OCI-LY7 (cell line): ENCODE results near the gene STAP2. TPM values are rescaled to one million over a fixed set of nuclear protein-coding genes. Genes with fewer than 3 reads are reported as not detected.
"Not testable (repeated sequence)": the region's sequence is repeated elsewhere in the genome, so short reads cannot be mapped to it uniquely, and the experiment has no call there.

Experiments used
- BruUV-seq: library from RNA; stranded (reverse); fragments of 400-500 nt; replicated peaks from 2 replicates; lab custom pipeline; 2021; lab: Mats Ljungman, UMichigan
- CTCF ChIA-PET: fragments of 300-600 bp; sonication (Branson Sonifier 250); formaldehyde crosslinking; loops from one replicate; lab custom pipeline; 2022; ENCODE audit warnings: antibody characterized with exemption; ENCODE audit not compliant: unreplicated experiment; lab: Charles Lee
- POLR2A ChIA-PET: fragments of 300-600 bp; sonication (Branson Sonifier 250); formaldehyde crosslinking; loops from one replicate; lab custom pipeline; 2022; ENCODE audit warnings: antibody characterized with exemption; lab: Charles Lee
- DNase-seq: peaks from one replicate; pipeline ENCODE4 v3.0.0-alpha.2; 2015; ENCODE audit warnings: low spot score
- H2AFZ ChIP-seq: fragments of 200-600 bp; sonication (generic), shearing (Covaris generic); 2 replicates; pipeline ENCODE4 v1.6.1; 2014; ENCODE audit warnings: mild to moderate bottlenecking, antibody characterized with exemption, low read length, moderate library complexity
- H3K27ac ChIP-seq: fragments of 200-600 bp; sonication (generic); 2 replicates; pipeline ENCODE4 v1.5.1; 2014; ENCODE audit warnings: mixed run types, low read depth, mild to moderate bottlenecking, moderate library complexity, low read length, inconsistent platforms; ENCODE audit not compliant: poor library complexity, severe bottlenecking
- H3K36me3 ChIP-seq: fragments of 200-600 bp; sonication (generic); 2 replicates; pipeline ENCODE4 v1.6.1; 2014; ENCODE audit warnings: mild to moderate bottlenecking, antibody characterized with exemption, low read length, moderate library complexity, mixed read lengths; ENCODE audit not compliant: insufficient read depth
- H3K4me1 ChIP-seq: fragments of 200-600 bp; sonication (generic); 2 replicates; pipeline ENCODE4 v1.5.1; 2014; ENCODE audit warnings: mild to moderate bottlenecking, low read length; ENCODE audit not compliant: insufficient read depth, poor library complexity, severe bottlenecking
- H3K4me2 ChIP-seq: fragments of 200-600 bp; sonication (generic); 2 replicates; pipeline ENCODE4 v1.6.1; 2014; ENCODE audit warnings: mild to moderate bottlenecking, low read length
- H3K4me3 ChIP-seq: fragments of 200-600 bp; sonication (generic); 2 replicates; pipeline ENCODE4 v1.5.1; 2014; ENCODE audit warnings: mild to moderate bottlenecking, low read depth, low read length; ENCODE audit not compliant: poor library complexity, severe bottlenecking
- H3K79me2 ChIP-seq: fragments of 200-600 bp; sonication (generic); 2 replicates; pipeline ENCODE4 v1.6.1; 2016; ENCODE audit warnings: low read depth, mild to moderate bottlenecking, low read length, moderate library complexity, mixed read lengths; ENCODE audit not compliant: insufficient read depth
- H3K9me2 ChIP-seq: fragments of 200-600 bp; sonication (generic); 2 replicates; pipeline ENCODE4 v1.6.1; 2016; ENCODE audit warnings: mild to moderate bottlenecking, low read length, mixed read lengths; ENCODE audit not compliant: insufficient read depth
- H3K9me3 ChIP-seq: fragments of 200-600 bp; sonication (generic); 2 replicates; pipeline ENCODE4 v1.6.1; 2014; ENCODE audit warnings: mild to moderate bottlenecking, mixed run types, low read length, mixed read lengths
- H4K20me1 ChIP-seq: fragments of 200-600 bp; sonication (generic); 2 replicates; pipeline ENCODE4 v1.6.1; 2014; ENCODE audit warnings: mild to moderate bottlenecking, antibody characterized with exemption, low read length, moderate library complexity, mixed read lengths; ENCODE audit not compliant: insufficient read depth
- EZH2phosphoT487 ChIP-seq: fragments of 200-600 bp; sonication (generic); IDR thresholded peaks from 2 replicates; pipeline ENCODE4 v1.6.1; 2018; ENCODE audit warnings: low read depth, borderline replicate concordance, mild to moderate bottlenecking, mixed run types, antibody characterized with exemption, low read length, moderate library complexity, mixed read lengths
- intact Hi-C: fragments of 100-400 bp; cut with micrococcal nuclease; formaldehyde crosslinking; loops from one replicate; pipeline ENCODE4 v1.10.0; 2022; ENCODE audit not compliant: unreplicated experiment
- total RNA-seq, 2 experiments: library from RNA; depleted of rRNA in 1 of 2; stranded (reverse); fragments of >200 nt in 1 of 2; shearing (Covaris generic) in 1 of 2; gene quantifications; 2 replicates each; pipeline ENCODE4 v1.2.3, GENCODE V29; 2014 to 2022
- TF ChIP-seq, protein P1 (sequence below): fragments of 200-600 bp; sonication (generic); conservative IDR thresholded peaks from 2 replicates; pipeline ENCODE4 v1.5.1; 2014; ENCODE audit warnings: mild to moderate bottlenecking, antibody characterized with exemption, low read length, moderate library complexity, mixed read lengths

Gene STAP2
- total RNA-seq, 2 experiments from 2014 or later: 1.2 to 1.3 TPM

DNA sequence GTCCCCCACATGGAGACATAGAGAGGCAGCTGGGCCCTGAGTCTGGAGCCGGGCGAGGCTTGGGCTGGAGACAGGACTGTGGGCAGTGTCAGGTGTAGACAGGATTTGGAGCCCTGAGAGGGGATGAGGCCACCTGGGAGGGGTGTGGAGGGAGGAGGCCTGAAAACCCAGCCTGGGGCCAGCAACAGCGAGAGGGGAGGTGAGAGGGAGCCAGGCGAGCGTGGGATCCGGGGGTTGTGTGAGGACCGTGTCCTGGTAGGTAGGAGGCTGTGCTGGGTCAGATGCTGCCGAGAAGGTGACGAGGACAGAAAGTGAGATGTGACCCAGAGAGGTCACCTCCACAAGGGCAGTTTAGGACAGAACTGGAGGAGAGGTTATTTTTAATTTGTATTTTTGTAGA, 12.1 kb upstream of the STAP2 start:
- H2AFZ ChIP-seq: no peak overlapping the region
- no peak overlapping the region for H3K4me2 ChIP-seq
- no peak overlapping the region for H3K27ac ChIP-seq
- BruUV-seq: no TSS peak
- CTCF ChIA-PET: no interaction called here
- no peaks in the 10 kb centered on the region for H3K4me1 ChIP-seq
- no peaks in the 10 kb centered on the region for H3K9me2 ChIP-seq
- no peaks in the 10 kb centered on the region for H4K20me1 ChIP-seq
- intact Hi-C loops: no loop called here
- TF ChIP-seq, protein P1, sequence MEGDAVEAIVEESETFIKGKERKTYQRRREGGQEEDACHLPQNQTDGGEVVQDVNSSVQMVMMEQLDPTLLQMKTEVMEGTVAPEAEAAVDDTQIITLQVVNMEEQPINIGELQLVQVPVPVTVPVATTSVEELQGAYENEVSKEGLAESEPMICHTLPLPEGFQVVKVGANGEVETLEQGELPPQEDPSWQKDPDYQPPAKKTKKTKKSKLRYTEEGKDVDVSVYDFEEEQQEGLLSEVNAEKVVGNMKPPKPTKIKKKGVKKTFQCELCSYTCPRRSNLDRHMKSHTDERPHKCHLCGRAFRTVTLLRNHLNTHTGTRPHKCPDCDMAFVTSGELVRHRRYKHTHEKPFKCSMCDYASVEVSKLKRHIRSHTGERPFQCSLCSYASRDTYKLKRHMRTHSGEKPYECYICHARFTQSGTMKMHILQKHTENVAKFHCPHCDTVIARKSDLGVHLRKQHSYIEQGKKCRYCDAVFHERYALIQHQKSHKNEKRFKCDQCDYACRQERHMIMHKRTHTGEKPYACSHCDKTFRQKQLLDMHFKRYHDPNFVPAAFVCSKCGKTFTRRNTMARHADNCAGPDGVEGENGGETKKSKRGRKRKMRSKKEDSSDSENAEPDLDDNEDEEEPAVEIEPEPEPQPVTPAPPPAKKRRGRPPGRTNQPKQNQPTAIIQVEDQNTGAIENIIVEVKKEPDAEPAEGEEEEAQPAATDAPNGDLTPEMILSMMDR: no peak
- TF ChIP-seq EZH2phosphoT487: no peak
- H3K4me3 ChIP-seq: no peak overlapping the region
- H3K9me3 ChIP-seq: no peaks in the 10 kb centered on the region
- H3K79me2 ChIP-seq: no peaks in the 10 kb centered on the region
- POLR2A ChIA-PET: no interaction called here
- DNase-seq: no peak
- peaks cover 13% of the 10 kb centered on the region; the same call in 1 of the 2 replicates for H3K36me3 ChIP-seq

DNA sequence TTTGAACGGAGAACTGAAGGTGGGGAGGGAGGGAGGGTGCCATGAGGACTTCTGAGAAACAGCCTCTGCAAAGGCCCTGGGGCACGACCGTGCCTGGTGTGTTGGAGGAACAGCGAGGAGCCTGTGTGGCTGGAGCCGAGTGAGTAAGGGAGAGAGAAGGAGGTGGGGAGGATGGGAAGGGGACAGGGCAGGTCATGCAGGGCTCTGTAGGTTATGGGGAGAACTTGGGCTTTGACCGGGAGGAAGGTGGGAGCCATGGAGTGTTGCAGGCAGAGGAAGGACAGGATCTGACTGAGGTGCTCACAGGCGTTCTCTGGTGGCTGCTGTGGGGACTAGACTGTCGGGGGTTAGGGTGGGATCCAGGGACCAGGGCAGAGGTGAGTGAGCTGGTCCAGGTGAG, 11.5 kb upstream of the STAP2 start:
- Histone ChIP-seq H3K79me2 (no peaks in the 10 kb centered on the region), H3K36me3 (peaks cover 13% of the 10 kb centered on the region; the same call in 1 of the 2 replicates), H3K4me3 (no peak overlapping the region), H2AFZ (no peak overlapping the region), H3K4me1 (no peaks in the 10 kb centered on the region), H3K27ac (no peak overlapping the region), H4K20me1 (no peaks in the 10 kb centered on the region), H3K4me2 (no peak overlapping the region), H3K9me3 (no peaks in the 10 kb centered on the region), H3K9me2 (no peaks in the 10 kb centered on the region)
- TF ChIP-seq, protein P1: no peak
- no peak for TF ChIP-seq EZH2phosphoT487
- DNase-seq: no peak
- ChIA-PET CTCF (interaction anchor here (0.7 kb wide), 1 partner anchor 119 kb away, joined by 6 read pairs; no protein-coding TSS in a partner anchor), POLR2A (no interaction called here)
- no TSS peak for BruUV-seq
- intact Hi-C loops: no loop called here

DNA sequence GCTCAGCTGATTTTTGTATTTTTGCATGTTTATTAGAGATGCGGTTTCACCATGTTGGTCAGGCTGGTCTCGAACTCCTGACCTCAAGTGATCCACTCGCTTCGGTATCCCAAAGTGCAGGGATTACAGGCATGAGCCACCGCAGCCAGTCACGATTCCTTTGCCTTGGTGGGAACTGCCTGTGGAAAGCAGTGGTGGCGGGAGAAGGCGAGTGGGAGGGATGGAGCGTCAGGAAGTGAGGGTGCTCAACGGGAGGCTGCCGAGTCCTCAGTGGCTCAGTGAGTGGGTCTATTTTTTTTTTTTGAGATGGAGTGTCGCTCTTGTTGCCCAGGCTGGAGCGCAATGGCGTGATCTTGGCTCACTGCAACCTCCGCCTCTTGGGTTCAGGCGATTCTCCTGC, 10.6 kb upstream of the STAP2 start:
- H3K4me2 ChIP-seq, H4K20me1 ChIP-seq, DNase-seq, POLR2A ChIA-PET, H2AFZ ChIP-seq, H3K4me3 ChIP-seq, H3K9me3 ChIP-seq, H3K9me2 ChIP-seq, H3K27ac ChIP-seq, H3K36me3 ChIP-seq, H3K79me2 ChIP-seq, BruUV-seq, H3K4me1 ChIP-seq, intact Hi-C loops: not testable (repeated sequence)
- CTCF ChIA-PET: interaction anchor here (0.7 kb wide), 1 partner anchor 118 kb away, joined by 6 read pairs; no protein-coding TSS in a partner anchor
